Panc1 (cell line): ENCODE results near the gene CIB4.
"Not testable (repeated sequence)": the region's sequence is repeated elsewhere in the genome, so short reads cannot be mapped to it uniquely, and the experiment has no call there.

Experiments
- CTCF ChIP-seq: fragments of 450-650 bp; IDR thresholded peaks from 2 replicates; pipeline ENCODE4 v1.5.1; 2017; ENCODE audit warnings: mild to moderate bottlenecking
- POLR2AphosphoS5 ChIP-seq: IDR thresholded peaks from 2 replicates; pipeline ENCODE4 v1.6.1; 2012; ENCODE audit warnings: mild to moderate bottlenecking, low read depth, low read length, moderate library complexity
- SIN3A ChIP-seq: IDR thresholded peaks from 2 replicates; pipeline ENCODE4 v1.6.1; 2012; ENCODE audit warnings: low read depth, mild to moderate bottlenecking, low read length, moderate library complexity, borderline replicate concordance; ENCODE audit not compliant: insufficient read depth
- TCF7L2 ChIP-seq: IDR thresholded peaks from 2 replicates; pipeline ENCODE4 v1.6.1; 2011; ENCODE audit warnings: mild to moderate bottlenecking, low read depth, low read length, inconsistent platforms
- TF ChIP-seq, protein P1 (sequence below), 2 experiments: IDR thresholded peaks; 2 replicates each; pipeline ENCODE4 v1.6.1; 2011 to 2012; ENCODE audit warnings: low read depth in 2 of 2, control low read depth in 1 of 2, low read length in 1 of 2, mild to moderate bottlenecking in 1 of 2, moderate library complexity in 1 of 2; ENCODE audit not compliant: insufficient read depth in 1 of 2

- TF ChIP-seq CTCF, POLR2AphosphoS5, TCF7L2, SIN3A: not testable (repeated sequence)
- TF ChIP-seq, protein P1, sequence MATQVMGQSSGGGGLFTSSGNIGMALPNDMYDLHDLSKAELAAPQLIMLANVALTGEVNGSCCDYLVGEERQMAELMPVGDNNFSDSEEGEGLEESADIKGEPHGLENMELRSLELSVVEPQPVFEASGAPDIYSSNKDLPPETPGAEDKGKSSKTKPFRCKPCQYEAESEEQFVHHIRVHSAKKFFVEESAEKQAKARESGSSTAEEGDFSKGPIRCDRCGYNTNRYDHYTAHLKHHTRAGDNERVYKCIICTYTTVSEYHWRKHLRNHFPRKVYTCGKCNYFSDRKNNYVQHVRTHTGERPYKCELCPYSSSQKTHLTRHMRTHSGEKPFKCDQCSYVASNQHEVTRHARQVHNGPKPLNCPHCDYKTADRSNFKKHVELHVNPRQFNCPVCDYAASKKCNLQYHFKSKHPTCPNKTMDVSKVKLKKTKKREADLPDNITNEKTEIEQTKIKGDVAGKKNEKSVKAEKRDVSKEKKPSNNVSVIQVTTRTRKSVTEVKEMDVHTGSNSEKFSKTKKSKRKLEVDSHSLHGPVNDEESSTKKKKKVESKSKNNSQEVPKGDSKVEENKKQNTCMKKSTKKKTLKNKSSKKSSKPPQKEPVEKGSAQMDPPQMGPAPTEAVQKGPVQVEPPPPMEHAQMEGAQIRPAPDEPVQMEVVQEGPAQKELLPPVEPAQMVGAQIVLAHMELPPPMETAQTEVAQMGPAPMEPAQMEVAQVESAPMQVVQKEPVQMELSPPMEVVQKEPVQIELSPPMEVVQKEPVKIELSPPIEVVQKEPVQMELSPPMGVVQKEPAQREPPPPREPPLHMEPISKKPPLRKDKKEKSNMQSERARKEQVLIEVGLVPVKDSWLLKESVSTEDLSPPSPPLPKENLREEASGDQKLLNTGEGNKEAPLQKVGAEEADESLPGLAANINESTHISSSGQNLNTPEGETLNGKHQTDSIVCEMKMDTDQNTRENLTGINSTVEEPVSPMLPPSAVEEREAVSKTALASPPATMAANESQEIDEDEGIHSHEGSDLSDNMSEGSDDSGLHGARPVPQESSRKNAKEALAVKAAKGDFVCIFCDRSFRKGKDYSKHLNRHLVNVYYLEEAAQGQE (IDR thresholded peaks at IDR 0.05; ENCODE audit: insufficient read depth in 1 of 2, low read depth in 2 of 2, low read length in 1 of 2), result not testable (repeated sequence)
These were observed 14.0 kb upstream of the CIB4 start for GRCh38 chr2:26655120-26655519.
